Measurements from ENCODE around the gene MAOA.
A peak's percentile ranks its signal among the peaks of the same experiment; 100 is the strongest.
"Not testable (repeated sequence)": the region's sequence is repeated elsewhere in the genome, so short reads cannot be mapped to it uniquely, and the experiment has no call there.

The MAOA gene

DNA sequence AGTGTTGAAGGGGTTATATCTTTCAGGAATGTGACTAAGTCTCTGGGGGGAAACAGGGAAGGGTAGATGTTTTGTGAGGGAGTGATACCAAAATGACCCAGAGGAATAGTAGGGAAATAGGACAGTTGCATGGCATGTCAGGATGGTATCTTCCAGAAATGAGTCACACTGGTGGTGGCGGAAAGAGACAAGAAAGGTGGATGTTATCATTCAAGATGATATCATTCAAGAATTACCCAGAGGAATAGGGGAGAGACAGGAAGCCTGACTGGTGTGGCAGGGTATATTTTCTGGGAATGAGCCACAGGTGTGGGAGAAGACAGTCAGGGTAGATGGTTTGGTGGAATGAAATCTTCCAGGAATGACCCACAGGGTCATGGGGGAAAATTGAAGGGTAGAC lies 61.1 kb downstream of the MAOA start:
- DNase-seq (ENCODE audit: low spot score) = no peak

DNA sequence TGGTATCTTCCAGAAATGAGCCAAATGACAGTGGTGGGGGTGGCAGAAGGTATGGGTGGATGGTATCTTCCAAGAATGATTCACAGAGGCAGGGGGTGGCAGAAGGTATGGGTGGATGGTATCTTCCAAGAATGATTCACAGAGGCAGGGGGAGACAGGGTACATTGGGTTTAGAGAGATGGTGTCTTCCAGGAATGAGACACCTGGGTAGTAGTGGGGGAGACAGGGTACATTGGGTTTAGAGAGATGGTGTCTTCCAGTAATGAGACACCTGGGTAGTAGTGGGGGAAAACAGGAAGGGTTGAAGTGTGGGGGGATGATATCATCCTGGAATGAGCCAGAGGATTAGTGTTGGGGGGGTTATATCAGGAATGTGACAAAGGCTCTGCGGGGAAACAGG lies 62.0 kb downstream of the MAOA start:
- DNase-seq (ENCODE audit: low spot score) = no peak

- DNase-seq (ENCODE audit: low spot score) = no peak
Measured at GRCh38 chrX:43718546-43718945, 62.4 kb downstream of the MAOA start.

DNA sequence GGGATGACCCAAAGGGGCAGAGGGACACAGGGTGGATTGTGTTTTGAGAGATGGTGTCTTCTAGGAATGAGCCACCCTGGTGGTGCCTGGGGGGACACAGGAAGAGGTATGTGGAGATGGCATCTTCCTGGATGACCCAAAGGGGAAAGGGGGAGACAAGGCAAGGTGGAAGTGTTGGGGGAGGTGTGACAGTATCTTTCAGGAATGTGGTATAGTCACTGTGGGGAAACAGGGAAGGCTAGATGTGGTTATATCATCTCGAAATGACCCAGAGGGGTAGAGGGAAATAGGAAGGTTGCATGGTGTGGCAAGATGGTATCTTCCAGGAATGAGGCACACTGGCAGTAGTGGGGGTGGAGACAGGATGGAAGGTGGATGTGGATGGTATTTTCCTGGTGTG lies 62.9 kb downstream of the MAOA start:
- no peak for DNase-seq (ENCODE audit: low spot score)

DNA sequence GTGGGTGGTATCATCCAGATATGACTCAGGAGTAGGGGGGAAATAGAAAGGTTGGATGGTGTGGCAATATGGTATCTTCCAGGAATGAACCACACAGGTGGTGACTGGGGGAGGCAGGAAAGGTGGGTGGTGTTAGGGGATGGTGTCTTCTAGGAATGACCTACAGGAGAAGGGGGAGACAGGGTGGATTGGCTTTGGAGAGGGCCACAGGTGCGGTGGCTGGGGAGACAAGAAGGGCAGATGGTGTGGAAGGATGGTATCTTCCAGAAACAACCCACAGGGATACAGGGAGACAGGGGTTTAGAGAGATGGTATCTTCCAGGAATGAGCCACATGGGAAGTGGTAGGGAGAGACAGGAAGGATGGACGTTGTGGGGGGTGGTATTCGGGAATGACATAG lies 64.0 kb downstream of the MAOA start:
- no peak for DNase-seq (ENCODE audit: low spot score)

DNA sequence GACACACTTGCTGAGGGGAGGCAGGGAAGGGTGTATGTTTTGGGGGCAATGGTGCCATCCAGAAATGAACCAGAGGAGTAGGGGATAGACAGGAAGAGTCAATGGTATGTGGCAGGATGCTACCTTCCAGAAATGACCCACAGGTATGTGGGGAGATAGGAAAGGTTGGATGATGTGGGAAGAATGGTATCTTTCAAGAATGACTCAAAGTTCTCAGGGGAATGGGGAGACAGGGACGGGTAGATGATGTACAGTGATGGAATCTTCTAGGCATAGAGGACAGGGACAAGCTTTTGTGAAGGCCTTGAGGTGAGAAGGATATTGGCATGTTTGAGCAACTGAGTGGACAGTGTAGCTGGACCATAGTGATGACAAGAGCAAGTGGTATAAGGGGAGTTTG lies 64.9 kb downstream of the MAOA start:
- DNase-seq (ENCODE audit: low spot score) = no peak

DNA sequence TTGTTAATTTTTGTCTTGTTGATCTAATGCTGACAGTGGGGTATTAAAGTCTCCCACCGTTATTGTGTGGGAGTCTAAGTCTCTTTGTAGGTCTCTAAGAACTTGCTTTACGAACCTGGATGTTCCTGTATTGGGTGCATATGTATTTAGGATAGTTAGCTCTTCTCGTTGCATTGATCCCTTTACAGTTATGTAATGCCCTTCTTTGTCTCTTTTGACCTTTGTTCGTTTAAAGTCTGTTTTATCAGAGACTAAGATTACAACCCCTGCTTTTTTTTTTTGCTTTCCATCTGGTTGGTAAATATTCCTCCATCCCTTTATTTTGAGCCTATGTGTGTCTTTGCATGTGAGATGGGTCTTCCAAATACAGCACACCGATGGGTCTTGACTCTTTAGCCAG lies 69.1 kb downstream of the MAOA start:
- DNase-seq (ENCODE audit: low spot score) = not testable (repeated sequence)

DNA sequence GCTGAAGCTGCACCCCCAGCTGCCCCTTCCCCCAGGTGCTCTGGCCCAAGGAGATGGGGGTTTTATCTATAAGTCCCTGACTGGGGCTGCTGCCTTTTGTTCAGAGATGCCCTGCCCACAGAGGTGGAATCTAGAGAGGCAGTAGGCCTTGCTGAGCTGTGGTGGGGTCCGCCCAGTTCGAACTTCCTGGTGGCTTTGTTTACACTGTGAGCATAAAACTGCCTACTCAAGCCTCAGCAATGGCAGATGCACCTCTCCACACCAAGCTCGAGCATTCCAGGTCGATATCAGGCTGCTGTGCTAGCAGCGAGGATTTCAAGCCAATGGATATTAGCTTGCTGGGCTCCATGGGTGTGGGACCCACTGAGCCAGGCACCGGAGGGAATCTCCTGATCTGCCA lies 71.2 kb downstream of the MAOA start:
- not testable (repeated sequence) for DNase-seq (ENCODE audit: low spot score)

DNA sequence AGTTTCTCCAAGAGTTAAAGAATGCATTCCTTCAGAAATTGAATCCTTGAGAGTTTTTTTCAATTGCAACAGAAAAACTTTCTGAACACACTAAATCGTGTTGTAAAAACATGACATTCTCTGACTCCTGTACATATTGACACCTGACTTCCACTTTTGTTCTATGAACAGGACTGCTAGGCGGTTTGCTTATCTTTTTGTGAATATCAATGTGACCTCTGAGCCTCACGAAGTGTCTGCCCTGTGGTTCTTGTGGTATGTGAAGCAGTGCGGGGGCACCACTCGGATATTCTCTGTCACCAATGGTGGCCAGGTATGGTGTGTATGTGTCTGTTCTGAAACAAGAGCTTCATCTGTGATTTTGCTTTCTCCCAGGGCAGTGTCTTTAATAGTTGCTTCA lies 71.9 kb downstream of the MAOA start:
- no peak for DNase-seq (ENCODE audit: low spot score)

DNA sequence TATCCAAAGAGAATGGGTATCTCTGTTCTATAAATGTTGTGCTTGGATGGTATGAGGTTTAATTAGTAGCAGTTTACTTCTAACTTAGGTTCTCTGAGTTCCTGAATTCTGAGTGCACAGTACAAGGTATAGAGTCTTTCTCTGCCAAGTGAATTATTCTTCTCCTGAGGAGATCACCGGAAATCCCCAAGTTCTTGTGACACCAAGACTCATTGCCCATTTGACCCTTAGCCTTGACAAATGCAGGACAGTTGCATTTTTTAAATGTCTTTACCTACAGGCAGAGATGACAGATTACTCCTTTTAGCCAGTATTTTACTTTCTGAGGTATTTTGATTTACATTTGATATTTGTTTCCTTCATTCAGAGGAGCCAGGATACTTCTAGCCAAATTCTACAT lies 72.9 kb downstream of the MAOA start:
- no peak for DNase-seq (ENCODE audit: low spot score)

DNA sequence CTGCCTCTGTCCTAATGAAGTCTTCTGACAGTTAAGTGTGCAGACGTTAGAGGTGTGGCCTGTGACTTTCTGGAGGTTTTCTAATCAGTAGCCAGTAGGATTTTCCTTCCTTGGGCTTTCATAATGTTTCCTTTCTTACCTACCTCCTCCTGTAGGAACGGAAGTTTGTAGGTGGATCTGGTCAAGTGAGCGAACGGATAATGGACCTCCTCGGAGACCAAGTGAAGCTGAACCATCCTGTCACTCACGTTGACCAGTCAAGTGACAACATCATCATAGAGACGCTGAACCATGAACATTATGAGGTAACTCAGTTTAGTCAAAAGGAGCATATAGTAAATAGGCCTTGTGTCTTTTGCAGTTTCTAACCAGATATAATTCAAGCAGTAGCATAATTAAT lies 75.0 kb downstream of the MAOA start:
- no peak for DNase-seq (ENCODE audit: low spot score)

GRCh38 chrX:43733699-43734098 lies 77.6 kb downstream of the MAOA start:
- no peak for DNase-seq (ENCODE audit: low spot score)

DNA sequence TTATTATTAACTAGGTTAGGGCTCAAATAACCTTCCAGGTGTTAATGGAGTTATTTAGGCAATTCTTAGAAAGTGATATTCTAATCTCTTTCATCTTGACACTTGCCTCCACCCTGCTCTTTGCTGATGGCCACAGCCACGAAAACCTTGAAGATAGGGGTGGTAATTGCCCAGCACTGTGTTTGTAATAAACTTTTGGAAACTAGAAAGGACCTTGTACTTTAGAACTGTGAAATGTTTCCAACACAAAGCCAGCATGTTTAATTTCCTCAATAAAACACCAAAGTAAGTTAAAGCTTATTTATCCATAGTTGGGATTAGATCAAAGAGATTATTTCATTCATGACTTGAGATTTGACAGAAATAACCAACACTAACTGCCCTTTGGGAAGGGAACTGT lies 78.3 kb downstream of the MAOA start:
- no peak for DNase-seq (ENCODE audit: low spot score)

DNA sequence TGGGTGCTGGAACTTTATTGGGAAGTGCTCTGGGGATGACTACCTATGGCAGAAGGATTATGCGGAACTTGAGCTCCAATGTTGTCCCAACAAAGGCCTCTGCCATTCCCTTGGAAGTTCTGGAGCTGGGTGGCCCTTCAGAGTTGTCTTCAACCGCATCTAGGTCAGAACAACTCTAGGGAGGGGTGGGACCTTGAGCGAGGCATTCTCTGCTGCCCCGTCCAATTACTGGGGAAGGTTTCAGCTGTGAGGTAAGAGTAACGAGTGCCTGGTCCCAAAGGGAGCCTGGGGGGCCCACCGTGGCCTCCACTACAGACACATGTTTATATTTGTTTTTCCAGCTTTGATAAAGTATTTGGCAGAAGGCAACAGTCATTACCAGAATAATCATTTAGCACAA lies 79.4 kb downstream of the MAOA start:
- DNase-seq (ENCODE audit: low spot score) = no peak

DNA sequence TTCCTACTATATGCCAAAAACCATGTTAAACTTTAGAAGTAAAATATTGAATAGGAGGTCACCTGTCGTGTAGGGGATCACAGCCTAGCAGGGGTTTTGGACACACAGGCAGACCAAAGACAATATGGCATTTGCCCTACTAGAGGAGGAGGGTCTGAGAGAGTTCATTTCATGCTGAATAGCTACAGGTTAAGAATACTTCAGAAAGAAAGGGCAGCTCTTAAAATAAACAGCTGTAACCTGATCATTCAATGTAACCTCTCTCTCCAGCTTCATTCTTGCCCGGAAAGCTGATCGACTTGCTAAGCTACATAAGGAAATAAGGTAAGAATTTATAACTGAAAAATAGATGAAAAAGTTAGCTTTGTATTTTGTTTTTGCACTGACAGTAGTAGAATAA lies 79.9 kb downstream of the MAOA start:
- DNase-seq (ENCODE audit: low spot score) = no peak

GRCh38 chrX:43741843-43742573 lies 85.9 kb downstream of the MAOA start:
- DNase-seq (ENCODE audit: low spot score) = no peak

DNA sequence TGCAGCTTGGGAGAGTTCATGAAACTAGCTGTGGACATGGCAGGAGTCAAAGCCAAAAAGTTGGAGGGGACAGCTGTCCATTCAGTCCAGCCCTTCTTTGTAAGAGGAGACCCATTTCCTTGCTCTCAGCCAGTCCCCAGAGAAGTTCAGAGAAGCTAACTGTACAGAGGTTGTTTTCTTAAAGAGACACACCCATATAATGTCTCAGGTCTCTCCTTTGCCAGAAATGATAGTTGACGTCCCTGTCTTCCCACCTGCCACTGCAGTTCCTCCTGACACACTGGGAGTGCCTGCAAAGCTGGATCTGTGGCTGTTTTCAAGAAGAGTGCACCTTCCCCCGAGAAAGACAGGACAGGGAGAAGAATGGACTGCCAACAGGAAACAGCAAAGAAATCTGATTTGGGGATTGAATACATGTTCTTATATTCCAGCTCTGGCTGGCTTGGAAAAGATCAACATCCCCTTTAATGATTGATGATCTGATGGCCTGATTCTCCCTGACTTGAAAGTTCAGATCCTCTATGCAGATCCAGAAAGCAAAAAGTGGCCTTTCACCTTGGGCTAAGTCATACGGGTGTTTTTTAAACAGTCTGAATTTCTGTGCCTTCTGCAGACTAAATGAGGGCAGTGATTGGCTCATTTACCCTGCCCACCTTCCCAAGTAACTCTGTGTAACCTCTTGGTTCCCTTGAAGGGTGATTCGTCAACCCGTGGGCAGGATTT lies 87.2 kb downstream of the MAOA start:
- no peak for DNase-seq (ENCODE audit: low spot score)

GRCh38 chrX:43744284-43744683 lies 88.2 kb downstream of the MAOA start:
- DNase-seq (ENCODE audit: low spot score) = no peak

DNA sequence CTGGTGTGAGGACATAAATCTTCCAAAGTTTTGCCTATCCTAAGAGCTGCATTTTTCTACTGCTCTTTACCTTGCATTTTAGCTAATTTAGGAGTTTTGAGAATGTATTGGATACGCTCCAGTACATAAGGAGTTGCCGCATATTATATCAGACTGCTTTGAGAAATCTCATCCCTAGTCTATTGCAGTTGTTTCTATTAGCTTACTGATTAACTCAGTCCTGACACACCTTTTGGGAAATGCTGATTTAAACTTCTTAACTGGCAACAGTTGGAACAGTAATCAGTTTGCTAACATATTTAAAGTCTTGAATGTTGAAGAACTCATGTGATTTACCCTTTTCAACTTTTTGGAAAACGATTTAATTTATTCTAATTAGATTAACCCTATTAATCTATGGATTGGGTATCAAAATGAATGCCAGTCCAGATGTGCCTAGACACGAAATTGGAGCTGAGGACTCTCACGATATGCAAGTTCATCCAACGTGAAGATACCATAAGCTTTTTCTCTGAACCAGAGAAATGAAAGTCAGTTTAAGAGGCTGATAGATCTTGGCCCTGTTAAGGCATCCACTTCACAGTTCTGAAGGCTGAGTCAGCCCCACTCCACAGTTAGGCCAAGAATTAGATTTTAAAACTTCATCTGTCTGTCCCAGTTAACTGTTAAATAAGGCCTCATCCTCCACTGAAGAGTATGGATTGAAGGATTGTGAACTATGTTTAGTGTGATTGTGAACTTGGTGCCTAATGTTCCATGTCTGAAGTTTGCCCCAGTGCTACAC lies 90.0 kb downstream of the MAOA start:
- no peak for DNase-seq (ENCODE audit: low spot score)

DNA sequence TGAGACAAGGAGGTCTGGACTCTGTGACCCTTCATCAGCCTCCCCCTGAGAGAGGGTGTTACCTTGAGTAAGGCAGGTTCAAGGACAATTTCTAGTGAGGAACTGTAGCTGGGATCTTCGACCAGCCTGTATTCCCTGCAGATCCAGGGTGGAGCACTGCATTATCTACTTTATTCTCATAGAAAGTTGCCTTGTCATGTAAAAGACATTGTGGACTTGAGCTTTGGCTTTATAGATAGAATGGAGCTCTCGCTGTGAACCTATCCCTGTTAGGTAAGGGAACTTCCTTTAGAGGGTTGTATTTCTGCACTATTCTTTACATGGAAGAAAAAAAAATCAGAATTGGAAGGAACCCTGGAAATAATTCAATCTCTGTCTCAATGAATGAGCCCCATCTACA lies 91.4 kb downstream of the MAOA start:
- no peak for DNase-seq (ENCODE audit: low spot score)

- peak; percentile 22 for DNase-seq (ENCODE audit: low spot score)
Measured at GRCh38 chrX:43750248-43750676, 94.2 kb downstream of the MAOA start.

DNA sequence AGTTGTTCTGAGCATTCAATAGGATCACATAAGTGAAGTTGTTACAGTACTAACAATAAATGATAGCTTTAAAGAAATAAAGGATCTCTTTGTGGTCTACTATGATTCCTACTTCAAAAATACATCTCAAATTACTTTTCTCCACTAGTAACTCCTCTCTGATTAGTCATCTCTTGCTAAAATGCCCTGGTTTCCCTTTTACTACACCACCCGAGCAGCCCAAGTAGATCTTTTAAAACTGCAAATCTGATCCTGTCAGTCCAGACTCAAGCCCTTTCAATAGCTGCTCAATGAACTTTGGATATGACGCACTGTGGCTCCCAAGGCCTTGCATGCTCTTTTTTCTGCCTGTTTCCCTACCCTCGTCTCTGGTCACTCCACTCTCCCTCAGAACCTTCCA lies 97.5 kb downstream of the MAOA start:
- no peak for DNase-seq (ENCODE audit: low spot score)

DNA sequence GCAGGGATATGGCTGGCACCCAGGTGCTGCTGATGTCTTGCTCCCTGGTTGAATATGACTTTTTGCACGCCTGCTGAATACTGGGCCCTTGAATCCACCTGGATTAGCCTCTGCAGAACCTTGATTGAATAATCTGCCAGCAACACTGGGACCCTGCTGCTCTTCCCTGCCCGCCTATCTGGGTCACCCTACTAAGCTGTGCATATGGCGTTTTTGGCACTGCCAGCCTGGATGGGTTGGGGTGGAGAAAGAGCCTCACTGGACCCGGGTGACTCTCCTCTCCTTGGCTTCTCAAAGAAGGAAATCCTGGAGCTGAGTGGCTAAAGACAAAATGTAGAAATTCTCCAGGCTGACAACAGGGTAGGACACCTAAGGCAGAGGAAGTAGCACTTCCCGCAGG lies 100.0 kb downstream of the MAOA start:
- DNase-seq (ENCODE audit: low spot score) = no peak
